ENCODE measurements around the gene RNASE7. TPM values are rescaled to one million over a fixed set of nuclear protein-coding genes. Genes with fewer than 3 reads are reported as not detected.
"Not testable (repeated sequence)": the region's sequence is repeated elsewhere in the genome, so short reads cannot be mapped to it uniquely, and the experiment has no call there.

Gene RNASE7
- total RNA-seq, 1 donor from 2014 or later: not detected

DNA sequence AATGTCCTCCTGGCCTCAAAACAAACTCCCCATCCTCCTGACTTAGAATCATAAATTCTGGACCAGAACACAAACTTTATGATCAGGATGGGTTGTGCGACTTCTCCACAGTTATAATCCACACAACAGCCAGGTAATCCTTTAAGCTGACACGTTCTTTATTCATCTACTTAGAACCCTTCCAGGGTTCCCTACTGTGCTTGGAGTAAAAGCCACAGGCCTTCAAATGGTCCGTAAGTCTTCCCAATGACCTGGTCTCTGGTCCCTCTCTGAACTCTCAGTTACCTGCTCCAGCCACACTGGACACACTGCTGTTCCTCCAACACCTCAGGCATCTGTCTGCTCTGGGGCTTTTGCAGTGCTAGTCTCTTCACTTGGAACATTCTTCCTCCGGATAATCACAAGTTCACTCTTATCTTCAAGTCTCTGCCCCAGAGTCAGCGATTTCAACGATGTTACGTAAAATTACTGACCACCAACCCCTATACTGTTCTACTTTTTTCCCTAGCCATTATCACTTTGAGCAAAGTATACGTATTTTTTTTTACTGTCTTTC, 1.7 kb upstream of the RNASE7 start:
- H3K4me1 ChIP-seq: peaks cover 48% of the 10 kb centered on the region

DNA sequence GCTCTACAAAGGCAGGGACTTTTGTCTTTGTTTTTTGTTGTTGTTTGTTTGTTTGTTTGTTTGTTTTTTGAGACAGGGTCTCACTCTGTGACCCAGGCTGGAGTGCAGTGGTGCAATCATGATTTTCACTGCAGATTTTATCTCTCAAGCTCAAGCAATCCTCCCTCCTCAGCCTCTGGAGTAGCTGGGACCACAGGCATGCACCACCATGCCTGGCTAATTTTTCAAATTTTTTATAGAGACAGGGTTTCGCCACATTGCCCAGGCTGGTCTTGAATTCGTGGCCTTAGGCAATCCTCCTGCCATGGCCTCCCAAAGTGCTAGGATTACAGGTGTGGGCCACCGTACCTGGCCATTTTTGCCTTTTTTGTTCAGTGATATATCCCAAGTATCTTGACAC, 1.2 kb upstream of the RNASE7 start:
- not testable (repeated sequence) for H3K36me3 ChIP-seq; H3K4me3 ChIP-seq; H3K9me3 ChIP-seq (replicated peaks); H3K27ac ChIP-seq (replicated peaks); H3K27me3 ChIP-seq (ENCODE audit: low read depth); DNase-seq
- intact Hi-C loops (cut with micrococcal nuclease): loop anchor here (2.0 kb wide), 1 partner anchor 26 kb away; no protein-coding TSS in a partner anchor
- peaks cover 48% of the 10 kb centered on the region for H3K4me1 ChIP-seq

More for the DNA sequence above, 1.7 kb upstream of the RNASE7 start:
- intact Hi-C loops (cut with micrococcal nuclease): loop anchor here (2.0 kb wide), 1 partner anchor 26 kb away; no protein-coding TSS in a partner anchor
- Histone ChIP-seq H3K36me3 (no peaks in the 10 kb centered on the region), H3K27ac (replicated peaks) (peak overlapping the region; percentile 88), H3K27me3 (ENCODE audit: low read depth) (no peaks in the 10 kb centered on the region), H3K9me3 (replicated peaks) (no peaks in the 10 kb centered on the region), H3K4me3 (no peak overlapping the region)
- DNase-seq: no peak
- TF ChIP-seq, protein P1, sequence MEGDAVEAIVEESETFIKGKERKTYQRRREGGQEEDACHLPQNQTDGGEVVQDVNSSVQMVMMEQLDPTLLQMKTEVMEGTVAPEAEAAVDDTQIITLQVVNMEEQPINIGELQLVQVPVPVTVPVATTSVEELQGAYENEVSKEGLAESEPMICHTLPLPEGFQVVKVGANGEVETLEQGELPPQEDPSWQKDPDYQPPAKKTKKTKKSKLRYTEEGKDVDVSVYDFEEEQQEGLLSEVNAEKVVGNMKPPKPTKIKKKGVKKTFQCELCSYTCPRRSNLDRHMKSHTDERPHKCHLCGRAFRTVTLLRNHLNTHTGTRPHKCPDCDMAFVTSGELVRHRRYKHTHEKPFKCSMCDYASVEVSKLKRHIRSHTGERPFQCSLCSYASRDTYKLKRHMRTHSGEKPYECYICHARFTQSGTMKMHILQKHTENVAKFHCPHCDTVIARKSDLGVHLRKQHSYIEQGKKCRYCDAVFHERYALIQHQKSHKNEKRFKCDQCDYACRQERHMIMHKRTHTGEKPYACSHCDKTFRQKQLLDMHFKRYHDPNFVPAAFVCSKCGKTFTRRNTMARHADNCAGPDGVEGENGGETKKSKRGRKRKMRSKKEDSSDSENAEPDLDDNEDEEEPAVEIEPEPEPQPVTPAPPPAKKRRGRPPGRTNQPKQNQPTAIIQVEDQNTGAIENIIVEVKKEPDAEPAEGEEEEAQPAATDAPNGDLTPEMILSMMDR (IDR thresholded peaks at IDR 0.05; ENCODE audit: borderline replicate concordance): peak; percentile 13

DNA sequence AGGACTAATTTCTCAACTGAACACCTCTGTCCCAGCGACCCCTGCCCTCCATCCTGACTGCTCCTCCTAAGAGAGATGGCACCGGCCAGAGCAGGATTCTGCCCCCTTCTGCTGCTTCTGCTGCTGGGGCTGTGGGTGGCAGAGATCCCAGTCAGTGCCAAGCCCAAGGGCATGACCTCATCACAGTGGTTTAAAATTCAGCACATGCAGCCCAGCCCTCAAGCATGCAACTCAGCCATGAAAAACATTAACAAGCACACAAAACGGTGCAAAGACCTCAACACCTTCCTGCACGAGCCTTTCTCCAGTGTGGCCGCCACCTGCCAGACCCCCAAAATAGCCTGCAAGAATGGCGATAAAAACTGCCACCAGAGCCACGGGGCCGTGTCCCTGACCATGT, 756 bp downstream of the RNASE7 start:
- no peaks in the 10 kb centered on the region for H3K27me3 ChIP-seq (ENCODE audit: low read depth)
- H3K4me3 ChIP-seq: peak overlapping the region; percentile 5
- no peaks in the 10 kb centered on the region for H3K36me3 ChIP-seq
- no peak for DNase-seq
- intact Hi-C loops (cut with micrococcal nuclease): no loop called here
- H3K9me3 ChIP-seq (replicated peaks): no peaks in the 10 kb centered on the region
- peak overlapping the region; percentile 77 for H3K27ac ChIP-seq (replicated peaks)
- TF ChIP-seq, protein P1 (IDR thresholded peaks at IDR 0.05; ENCODE audit: borderline replicate concordance): no peak
- peaks cover 56% of the 10 kb centered on the region for H3K4me1 ChIP-seq

DNA sequence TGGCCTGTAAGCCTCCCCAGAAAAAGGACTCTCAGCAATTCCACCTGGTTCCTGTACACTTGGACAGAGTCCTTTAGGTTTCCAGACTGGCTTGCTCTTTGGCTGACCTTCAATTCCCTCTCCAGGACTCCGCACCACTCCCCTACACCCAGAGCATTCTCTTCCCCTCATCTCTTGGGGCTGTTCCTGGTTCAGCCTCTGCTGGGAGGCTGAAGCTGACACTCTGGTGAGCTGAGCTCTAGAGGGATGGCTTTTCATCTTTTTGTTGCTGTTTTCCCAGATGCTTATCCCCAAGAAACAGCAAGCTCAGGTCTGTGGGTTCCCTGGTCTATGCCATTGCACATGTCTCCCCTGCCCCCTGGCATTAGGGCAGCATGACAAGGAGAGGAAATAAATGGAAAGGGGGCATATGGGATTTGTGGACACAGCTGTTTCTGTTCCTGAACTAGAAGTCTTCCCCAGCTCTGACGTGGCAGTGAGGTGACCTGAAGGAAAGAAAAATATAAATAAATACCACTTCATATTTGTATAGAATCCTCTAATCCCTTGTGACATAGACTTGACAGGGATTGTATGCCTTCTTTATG, 1.3 kb downstream of the RNASE7 start:
- H3K27me3 ChIP-seq (ENCODE audit: low read depth): no peaks in the 10 kb centered on the region
- no peaks in the 10 kb centered on the region for H3K36me3 ChIP-seq
- no peaks in the 10 kb centered on the region for H3K9me3 ChIP-seq (replicated peaks)
- peaks cover 56% of the 10 kb centered on the region for H3K4me1 ChIP-seq
- TF ChIP-seq, protein P1 (IDR thresholded peaks at IDR 0.05; ENCODE audit: borderline replicate concordance): no peak
- intact Hi-C loops (cut with micrococcal nuclease): no loop called here
- peak overlapping the region; percentile 5 for H3K4me3 ChIP-seq
- no peak for DNase-seq
- peak overlapping the region; percentile 77 for H3K27ac ChIP-seq (replicated peaks)

DNA sequence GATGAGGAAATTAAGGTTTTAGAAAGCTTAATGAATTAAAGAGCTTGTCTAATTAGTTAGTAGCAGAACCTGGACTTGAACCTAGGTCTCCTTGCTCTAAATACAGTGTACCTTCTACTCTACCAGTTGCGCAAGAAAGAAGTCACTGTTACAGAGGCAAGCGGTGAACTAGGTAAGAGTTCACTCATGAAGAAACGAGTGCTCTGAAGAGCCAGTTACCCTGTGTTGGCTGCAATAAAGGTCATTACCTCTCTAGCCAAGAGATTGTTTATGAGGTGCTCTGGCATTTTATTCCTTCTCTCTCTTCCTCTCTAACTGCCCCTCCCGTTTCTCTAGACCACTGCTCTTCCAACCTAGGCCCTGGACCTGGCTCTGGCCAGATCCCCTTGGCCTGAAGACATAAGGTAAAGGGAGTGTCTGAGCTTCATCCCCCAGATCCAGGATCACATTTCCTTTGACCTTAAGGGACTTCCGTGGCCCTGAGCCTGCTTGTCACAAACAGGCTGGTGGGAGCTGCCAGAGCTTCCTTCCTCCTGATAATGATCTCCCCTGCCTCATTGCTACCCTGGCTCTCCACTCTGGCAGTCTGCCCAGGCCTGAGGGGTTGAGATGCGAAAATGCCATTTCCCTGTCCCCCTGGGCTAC, 1.9 kb downstream of the RNASE7 start:
- intact Hi-C loops (cut with micrococcal nuclease): no loop called here
- peaks cover 56% of the 10 kb centered on the region for H3K4me1 ChIP-seq
- peak overlapping the region; percentile 77 for H3K27ac ChIP-seq (replicated peaks)

More for the DNA sequence above, 1.9 kb downstream of the RNASE7 start:
- peak; percentile 27 for DNase-seq
- TF ChIP-seq, protein P1 (IDR thresholded peaks at IDR 0.05; ENCODE audit: borderline replicate concordance): no peak
- Histone ChIP-seq H3K4me3 (no peak overlapping the region), H3K27me3 (ENCODE audit: low read depth) (no peaks in the 10 kb centered on the region), H3K36me3 (no peaks in the 10 kb centered on the region), H3K9me3 (replicated peaks) (no peaks in the 10 kb centered on the region)

Measured in left ventricle myocardium inferior (tissue), 1 donor.